GM21526 (cell line): ENCODE data around the gene CCDC192.
"Not testable (repeated sequence)": the region's sequence is repeated elsewhere in the genome, so short reads cannot be mapped to it uniquely, and the experiment has no call there.

ENCODE experiments used
- ATAC-seq: cut with Tn5 transposase; IDR thresholded peaks from one replicate; pipeline ENCODE4 v1.9.1; 2021; ENCODE audit warnings: moderate library complexity; ENCODE audit not compliant: unreplicated experiment, low FRiP score

The CCDC192 gene

GRCh38 chr5:127697894-127698600 lies 5.1 kb upstream of the CCDC192 start:
- ATAC-seq = no peak

GRCh38 chr5:127699416-127699815 lies 3.8 kb upstream of the CCDC192 start:
- no peak for ATAC-seq

GRCh38 chr5:127700237-127700766 lies 2.9 kb upstream of the CCDC192 start:
- ATAC-seq = no peak

- no peak for ATAC-seq
These were observed 757 bp upstream of the CCDC192 start for GRCh38 chr5:127702434-127702833.

- no peak for ATAC-seq
These were observed 2.1 kb downstream of the CCDC192 start for GRCh38 chr5:127705120-127705892.

- no peak for ATAC-seq
These were observed 3.5 kb downstream of the CCDC192 start for GRCh38 chr5:127706691-127707090.

- ATAC-seq = no peak
These were observed 4.0 kb downstream of the CCDC192 start for GRCh38 chr5:127707209-127707608.

- ATAC-seq = not testable (repeated sequence)
These were observed 9.9 kb downstream of the CCDC192 start for GRCh38 chr5:127713083-127713482.

- ATAC-seq = no peak
These were observed 15.0 kb downstream of the CCDC192 start for GRCh38 chr5:127718181-127718580.

GRCh38 chr5:127723571-127723970 lies 20.4 kb downstream of the CCDC192 start:
- no peak for ATAC-seq

GRCh38 chr5:127725673-127726072 lies 22.5 kb downstream of the CCDC192 start:
- no peak for ATAC-seq

- ATAC-seq = no peak
These were observed 29.8 kb downstream of the CCDC192 start for GRCh38 chr5:127732963-127733362.

- ATAC-seq = not testable (repeated sequence)
These were observed 36.2 kb downstream of the CCDC192 start for GRCh38 chr5:127739348-127739747.

- no peak for ATAC-seq
These were observed 36.7 kb downstream of the CCDC192 start for GRCh38 chr5:127739807-127740384.

GRCh38 chr5:127741412-127741811 lies 38.2 kb downstream of the CCDC192 start:
- ATAC-seq = no peak

- no peak for ATAC-seq
These were observed 41.0 kb downstream of the CCDC192 start for GRCh38 chr5:127744241-127744640.

GRCh38 chr5:127746756-127747155 lies 43.6 kb downstream of the CCDC192 start:
- no peak for ATAC-seq

- ATAC-seq = not testable (repeated sequence)
These were observed 49.5 kb downstream of the CCDC192 start for GRCh38 chr5:127752503-127753265.

GRCh38 chr5:127754259-127754658 lies 51.1 kb downstream of the CCDC192 start:
- ATAC-seq = no peak

- ATAC-seq = no peak
These were observed 51.5 kb downstream of the CCDC192 start for GRCh38 chr5:127754706-127755105.

GRCh38 chr5:127757576-127757975 lies 54.4 kb downstream of the CCDC192 start:
- peak; percentile 70 for ATAC-seq
